ENCODE data around the gene RNF212B. TPM values are rescaled to one million over a fixed set of nuclear protein-coding genes. Genes with fewer than 3 reads are reported as not detected.

Gene RNF212B
- total and polyA plus RNA-seq, 10 of the 15 experiments (the other 5 are each of a cell fraction or from before 2014, with no cell fraction given) = not detected

GRCh38 chr14:23275412-23275811 lies 37.7 kb downstream of the RNF212B start (continued):
- TF ChIP-seq CHD4 (IDR thresholded peaks at IDR 0.05) (no peak), IKZF2 (IDR thresholded peaks at IDR 0.05) (no peak), MEF2A (IDR thresholded peaks at IDR 0.05; ENCODE audit: insufficient read depth, low read depth, low read length) (no peak), ZNF592 (IDR thresholded peaks at IDR 0.05) (no peak)

DNA sequence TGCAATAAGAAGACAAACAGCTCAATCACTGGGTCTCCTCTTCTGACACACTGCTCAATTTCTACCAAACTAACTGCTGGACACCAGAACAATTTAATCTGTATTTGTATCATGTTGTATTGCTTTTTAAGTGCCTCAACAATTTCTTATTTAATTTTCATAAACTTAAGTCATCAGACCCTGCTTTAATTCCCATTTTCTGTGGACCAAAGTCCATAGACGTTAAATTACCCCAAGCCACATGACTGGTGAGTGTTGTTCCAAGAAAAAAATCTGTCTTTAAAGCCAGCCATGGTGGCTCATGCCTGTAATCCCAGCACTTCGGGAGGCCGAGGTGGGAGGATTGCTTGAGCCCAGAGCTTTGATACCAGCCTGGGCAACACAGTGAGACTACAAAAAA lies 39.5 kb downstream of the RNF212B start:
- in situ Hi-C loops (cut with MboI) = no loop called here
- Histone ChIP-seq H3K4me2 (ENCODE audit: control insufficient read depth, insufficient read depth) (no peak overlapping the region), H2AFZ (ENCODE audit: control insufficient read depth, low read depth, low read length) (no peak overlapping the region), H3K9ac (ENCODE audit: control insufficient read depth, insufficient read depth, low read length) (no peak overlapping the region), H3K79me2 (ENCODE audit: control insufficient read depth, insufficient read depth, low read length) (peaks cover 2% of the 10 kb centered on the region; the same call in 1 of the 2 replicates), H3K27me3 (replicated peaks in 1 of 2; ENCODE audit: control insufficient read depth in 2 of 2, insufficient read depth in 2 of 2, low read length in 1 of 2) (no peaks in the 10 kb centered on the region; a peak in 1 of 4 replicates), H3K4me1 (ENCODE audit: control insufficient read depth, insufficient read depth, low read length) (no peaks in the 10 kb centered on the region), H3K36me3 (ENCODE audit: control insufficient read depth in 2 of 2, insufficient read depth in 2 of 2, low read length in 1 of 2) (peaks cover 0 to 6% of the 10 kb centered on the region in 2 experiments; a peak in 1 of 4 replicates), H3K4me3 (no peak overlapping the region), H3K27ac (ENCODE audit: control insufficient read depth, insufficient read depth) (no peak overlapping the region), H3K9me3 (replicated peaks; ENCODE audit: control insufficient read depth, insufficient read depth, low read length) (no peaks in the 10 kb centered on the region), H4K20me1 (ENCODE audit: control insufficient read depth, insufficient read depth) (no peaks in the 10 kb centered on the region)
- FAIRE-seq = no peak
- ChIA-PET SMC1A (ENCODE audit: uncharacterized antibody, unreplicated experiment) (no interaction called here), CTCF (interaction anchor here (0.9 to 1.6 kb wide), 4 partner anchors 12 to 157 kb away, joined by 3 to 11 read pairs (median 5); no protein-coding TSS in a partner anchor), POLR2A (interaction anchor here (0.7 kb wide), 1 partner anchor 29 kb away, joined by 3 read pairs; no protein-coding TSS in a partner anchor), RAD21 (ENCODE audit: unreplicated experiment) (interaction anchor here (1.2 kb wide), 1 partner anchor 41 kb away, joined by 3 read pairs; no protein-coding TSS in a partner anchor)
- no peak for DNase-seq (ENCODE audit: low read depth, low spot score)
- no peak for ATAC-seq
- intact Hi-C loops (cut with micrococcal nuclease; ENCODE audit: unreplicated experiment) = no loop called here
- WGBS (ENCODE audit: insufficient coverage, insufficient replicate concordance, low lambda C conversion rate, missing lambda C conversion rate) = 98% methylated on average over 3 of the region's 3 CpGs
- no TSS peak for BruUV-seq (replicated peaks)
- TF ChIP-seq CBFB (IDR thresholded peaks at IDR 0.05; ENCODE audit: low read depth) (no peak), RUNX3 (IDR thresholded peaks at IDR 0.05; ENCODE audit: low read length) (no peak), NFXL1 (IDR thresholded peaks at IDR 0.05; ENCODE audit: borderline replicate concordance) (no peak), STAT1 (conservative IDR thresholded peaks at IDR 0.05) (no peak), REST (IDR thresholded peaks at IDR 0.05; ENCODE audit: low read depth, low read length) (no peak), EED (IDR thresholded peaks at IDR 0.05; ENCODE audit: low read depth) (no peak), ATF7 (IDR thresholded peaks at IDR 0.05; ENCODE audit: low read depth) (no peak), YY1 (IDR thresholded peaks at IDR 0.05; ENCODE audit: low read depth, low read length) (no peak), KLF5 (IDR thresholded peaks at IDR 0.05; ENCODE audit: partially characterized antibody) (no peak), ZNF622 (IDR thresholded peaks at IDR 0.05) (no peak)
- TF ChIP-seq, protein P1, sequence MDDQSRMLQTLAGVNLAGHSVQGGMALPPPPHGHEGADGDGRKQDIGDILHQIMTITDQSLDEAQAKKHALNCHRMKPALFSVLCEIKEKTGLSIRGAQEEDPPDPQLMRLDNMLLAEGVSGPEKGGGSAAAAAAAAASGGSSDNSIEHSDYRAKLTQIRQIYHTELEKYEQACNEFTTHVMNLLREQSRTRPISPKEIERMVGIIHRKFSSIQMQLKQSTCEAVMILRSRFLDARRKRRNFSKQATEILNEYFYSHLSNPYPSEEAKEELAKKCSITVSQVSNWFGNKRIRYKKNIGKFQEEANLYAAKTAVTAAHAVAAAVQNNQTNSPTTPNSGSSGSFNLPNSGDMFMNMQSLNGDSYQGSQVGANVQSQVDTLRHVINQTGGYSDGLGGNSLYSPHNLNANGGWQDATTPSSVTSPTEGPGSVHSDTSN (IDR thresholded peaks at IDR 0.05; ENCODE audit: insufficient replicate concordance, low read depth, low read length) = no peak

Measured in GM12878 (cell line).